Fibroblast of skin of right quadriceps (primary cell): ENCODE measurements around the gene CFAP77.
"Not testable (repeated sequence)": the region's sequence is repeated elsewhere in the genome, so short reads cannot be mapped to it uniquely, and the experiment has no call there.

ENCODE experiments used
- DNase-seq: peaks from one replicate; pipeline ENCODE4 v3.0.0-alpha.2; 2013

The CFAP77 gene

GRCh38 chr9:132552041-132552440 is 142.0 kb downstream of the CFAP77 start:
- no peak for DNase-seq

GRCh38 chr9:132554755-132555154 is 144.7 kb downstream of the CFAP77 start:
- no peak for DNase-seq

- no peak for DNase-seq
Observed at GRCh38 chr9:132555528-132555927, 145.5 kb downstream of the CFAP77 start.

- no peak for DNase-seq
Observed at GRCh38 chr9:132556235-132556634, 146.2 kb downstream of the CFAP77 start.

- DNase-seq = no peak
Observed at GRCh38 chr9:132556714-132557113, 146.7 kb downstream of the CFAP77 start.

GRCh38 chr9:132557159-132557558 is 147.1 kb downstream of the CFAP77 start:
- no peak for DNase-seq

- no peak for DNase-seq
Observed at GRCh38 chr9:132559711-132560110, 149.7 kb downstream of the CFAP77 start.

GRCh38 chr9:132560616-132561202 is 150.7 kb downstream of the CFAP77 start:
- no peak for DNase-seq

GRCh38 chr9:132562306-132562573 is 152.2 kb downstream of the CFAP77 start:
- DNase-seq = no peak

GRCh38 chr9:132564526-132564925 is 154.5 kb downstream of the CFAP77 start:
- no peak for DNase-seq

- not testable (repeated sequence) for DNase-seq
Observed at GRCh38 chr9:132568787-132569186, 158.8 kb downstream of the CFAP77 start.

- DNase-seq = no peak
Observed at GRCh38 chr9:132571806-132572600, 162.0 kb downstream of the CFAP77 start.

GRCh38 chr9:132572921-132573320 is 162.9 kb downstream of the CFAP77 start:
- no peak for DNase-seq

GRCh38 chr9:132575005-132575609 is 165.1 kb downstream of the CFAP77 start:
- DNase-seq = peak; percentile 73

- no peak for DNase-seq
Observed at GRCh38 chr9:132575811-132576210, 165.8 kb downstream of the CFAP77 start.

GRCh38 chr9:132577119-132577518 is 167.1 kb downstream of the CFAP77 start:
- no peak for DNase-seq

GRCh38 chr9:132578367-132578932 is 168.4 kb downstream of the CFAP77 start:
- DNase-seq = no peak

- DNase-seq = no peak
Observed at GRCh38 chr9:132579427-132579798, 169.4 kb downstream of the CFAP77 start.

GRCh38 chr9:132582276-132582785 is 172.3 kb downstream of the CFAP77 start, which contains the start of gene BARHL1:
TSS of gene BARHL1 (plus strand) at chr9:132582606. CDS start at chr9:132582798, 192 bp downstream.
- no peak for DNase-seq

GRCh38 chr9:132582786-132583583 is 173.0 kb downstream of the CFAP77 start:
- no peak for DNase-seq

GRCh38 chr9:132583584-132584304 is 173.7 kb downstream of the CFAP77 start:
- no peak for DNase-seq
